HG03108 (cell line): ENCODE data around the gene SIGLEC11.

ENCODE experiments used
- ATAC-seq: cut with Tn5 transposase; IDR thresholded peaks from one replicate; pipeline ENCODE4 v1.9.1; 2021; ENCODE audit warnings: moderate library complexity; ENCODE audit not compliant: unreplicated experiment

Gene SIGLEC11

DNA sequence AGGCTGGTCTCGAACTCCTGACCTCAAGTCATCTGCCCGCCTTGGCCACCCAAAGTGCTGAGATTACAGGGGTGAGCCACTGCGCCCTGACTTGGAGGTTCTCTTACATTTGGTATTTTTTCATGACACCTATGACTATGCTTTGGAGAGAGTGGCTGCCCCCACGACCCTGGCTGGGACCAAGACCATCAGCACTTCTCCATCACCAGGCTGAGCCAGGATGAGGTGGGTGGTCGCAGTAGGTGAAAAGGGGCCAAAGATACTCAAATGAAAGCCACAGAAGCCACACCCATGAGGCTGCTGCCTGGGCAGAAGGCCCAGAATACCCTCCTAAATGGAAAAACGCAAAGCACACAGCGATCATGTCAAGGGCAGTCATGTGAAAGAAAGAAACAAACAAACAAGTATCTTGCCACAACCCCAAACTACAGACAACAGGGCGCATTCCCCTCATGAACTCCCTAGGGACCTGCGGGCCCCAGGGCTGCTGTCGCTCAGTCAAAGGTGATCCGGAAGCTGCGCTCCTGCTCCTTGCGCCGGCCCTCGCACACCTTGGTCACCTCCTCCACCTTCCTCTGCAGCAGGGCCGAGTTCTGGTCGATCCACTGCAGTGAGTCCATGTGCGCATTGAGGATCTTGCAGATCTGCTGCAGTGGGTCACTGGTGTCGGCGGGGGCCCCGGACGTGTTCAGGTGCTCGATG is 53.1 kb downstream of the SIGLEC11 start:
- no peak for ATAC-seq

DNA sequence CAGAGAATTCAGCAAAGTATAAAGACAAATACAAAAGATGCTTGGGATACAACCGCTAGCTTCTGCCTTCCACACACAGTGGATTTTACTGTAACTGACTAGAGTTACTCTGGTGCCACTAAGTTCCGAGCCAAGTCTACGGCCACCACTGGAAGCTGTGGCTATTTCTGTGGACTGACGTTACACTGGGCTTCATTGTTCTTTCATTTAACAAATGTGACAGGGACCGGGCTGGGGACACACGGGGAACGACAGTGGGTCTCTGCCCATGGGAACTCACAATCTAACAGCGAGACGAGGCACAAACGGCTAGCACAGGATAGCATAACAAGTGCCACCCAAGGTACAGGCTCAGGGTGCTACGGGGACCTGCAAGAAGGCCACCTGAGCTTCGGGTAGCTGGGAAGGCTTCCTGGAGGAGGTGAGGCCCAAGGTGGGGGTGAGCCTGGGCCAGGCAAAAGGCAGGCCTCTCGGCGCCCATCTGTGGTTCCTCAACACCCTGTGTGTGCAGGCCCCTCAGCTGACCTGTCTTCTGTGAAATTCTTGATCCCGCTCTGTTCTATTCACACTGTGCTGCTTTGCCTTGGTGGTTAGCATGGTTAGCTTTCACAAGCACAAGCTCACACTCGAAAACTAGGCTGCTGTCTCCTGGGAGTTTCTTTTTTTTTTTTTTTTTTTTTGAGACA is 54.0 kb downstream of the SIGLEC11 start:
- ATAC-seq, result no peak

DNA sequence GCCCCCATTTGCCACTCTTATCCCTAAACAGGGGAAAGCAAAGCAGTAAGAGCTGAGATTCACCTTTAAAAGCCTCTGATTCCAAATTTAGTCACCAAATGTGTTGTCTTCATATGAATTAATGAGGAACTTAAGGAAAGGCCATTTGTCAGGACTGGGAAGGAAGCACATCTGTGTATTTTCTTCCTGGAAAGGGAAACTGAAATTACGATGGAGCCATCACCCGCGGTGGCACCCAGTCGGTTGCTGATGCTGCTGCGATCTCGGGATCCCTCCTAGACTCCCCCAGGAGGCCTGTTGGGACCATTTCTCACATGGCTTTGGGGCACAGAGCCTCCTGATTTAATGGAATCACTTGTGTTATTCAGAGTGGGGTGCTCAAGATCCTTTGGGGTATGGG is 56.8 kb downstream of the SIGLEC11 start:
- no peak for ATAC-seq
